ENCODE results near the gene CLDN10.
"Not testable (repeated sequence)": the region's sequence is repeated elsewhere in the genome, so short reads cannot be mapped to it uniquely, and the experiment has no call there.

Gene CLDN10

DNA sequence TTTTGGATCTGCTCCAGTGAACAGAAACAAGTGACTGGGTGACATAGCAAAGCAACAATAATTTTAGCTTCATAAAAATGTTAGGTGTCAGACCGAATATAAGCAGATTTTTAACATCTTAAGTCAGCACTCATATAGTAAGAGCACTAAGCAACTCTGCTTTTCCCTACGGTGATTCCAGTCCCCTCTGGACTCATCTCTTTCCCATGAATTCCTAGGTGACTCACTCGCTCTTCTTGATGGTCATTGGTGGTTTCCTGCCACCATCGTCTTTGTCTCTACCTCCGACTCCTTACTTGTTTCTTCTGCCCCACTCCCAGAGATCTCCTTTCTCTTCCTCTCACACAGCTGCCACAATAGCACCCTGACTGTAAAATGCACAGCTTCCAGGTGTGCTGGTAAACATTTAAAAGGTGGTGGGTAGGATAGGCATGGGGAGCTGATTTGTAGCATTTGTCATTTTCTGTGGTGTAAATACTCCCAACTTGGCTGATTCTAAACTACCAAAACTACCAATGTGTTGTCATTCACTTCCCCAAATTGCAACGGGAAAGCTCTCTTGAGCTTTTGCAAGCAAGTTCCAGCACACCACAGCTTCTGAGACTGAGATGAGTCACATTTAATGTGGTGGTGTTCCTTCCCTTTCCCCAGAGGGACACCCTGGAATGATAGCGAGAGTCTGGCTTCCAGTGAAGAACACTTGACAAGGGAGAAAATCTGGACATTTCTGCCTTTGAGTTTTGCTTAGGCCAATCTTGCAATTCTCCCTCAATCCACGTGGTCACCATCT, 42.8 kb upstream of the CLDN10 start:
- TF ChIP-seq TARDBP (IDR thresholded peaks at IDR 0.05) (no peak), LEF1 (IDR thresholded peaks at IDR 0.05; ENCODE audit: borderline replicate concordance) (no peak), SUZ12 (IDR thresholded peaks at IDR 0.05) (no peak), ELF4 (IDR thresholded peaks at IDR 0.05) (no peak), ZNF384 (IDR thresholded peaks at IDR 0.05) (no peak), FOXM1 (IDR thresholded peaks at IDR 0.05; ENCODE audit: borderline replicate concordance) (no peak), BHLHE40 (IDR thresholded peaks at IDR 0.05; ENCODE audit: borderline replicate concordance) (no peak), HDGF (IDR thresholded peaks at IDR 0.05; ENCODE audit: borderline replicate concordance) (no peak)
- DNase-seq (ENCODE audit: extremely low spot score) = no peak
- POLR2A ChIA-PET = no interaction called here
- CTCF ChIA-PET = interaction anchor here (0.6 kb wide), 2 partner anchors 9 to 796 kb away, joined by 3 read pairs; no protein-coding TSS in a partner anchor

- no peak for DNase-seq (ENCODE audit: extremely low spot score)
- ChIA-PET POLR2A (no interaction called here), CTCF (no interaction called here)
- TF ChIP-seq ELF4 (IDR thresholded peaks at IDR 0.05) (no peak), FOXA1 (IDR thresholded peaks at IDR 0.05) (no peak), L3MBTL2 (conservative IDR thresholded peaks at IDR 0.05) (no peak), NFRKB (IDR thresholded peaks at IDR 0.05) (no peak), ZNF384 (IDR thresholded peaks at IDR 0.05) (no peak), TARDBP (IDR thresholded peaks at IDR 0.05) (no peak), SP1 (IDR thresholded peaks at IDR 0.05) (no peak), FOXK2 (IDR thresholded peaks at IDR 0.05) (no peak), SUZ12 (IDR thresholded peaks at IDR 0.05) (no peak), HDGF (IDR thresholded peaks at IDR 0.05; ENCODE audit: borderline replicate concordance) (no peak), PKNOX1 (IDR thresholded peaks at IDR 0.05) (no peak), BHLHE40 (IDR thresholded peaks at IDR 0.05; ENCODE audit: borderline replicate concordance) (no peak), LEF1 (IDR thresholded peaks at IDR 0.05; ENCODE audit: borderline replicate concordance) (no peak), FOXM1 (IDR thresholded peaks at IDR 0.05; ENCODE audit: borderline replicate concordance) (no peak), CTBP1 (IDR thresholded peaks at IDR 0.05; ENCODE audit: borderline replicate concordance) (no peak), ARNT (IDR thresholded peaks at IDR 0.05) (no peak)
Observed at GRCh38 chr13:95510950-95511349, 41.6 kb upstream of the CLDN10 start.

DNA sequence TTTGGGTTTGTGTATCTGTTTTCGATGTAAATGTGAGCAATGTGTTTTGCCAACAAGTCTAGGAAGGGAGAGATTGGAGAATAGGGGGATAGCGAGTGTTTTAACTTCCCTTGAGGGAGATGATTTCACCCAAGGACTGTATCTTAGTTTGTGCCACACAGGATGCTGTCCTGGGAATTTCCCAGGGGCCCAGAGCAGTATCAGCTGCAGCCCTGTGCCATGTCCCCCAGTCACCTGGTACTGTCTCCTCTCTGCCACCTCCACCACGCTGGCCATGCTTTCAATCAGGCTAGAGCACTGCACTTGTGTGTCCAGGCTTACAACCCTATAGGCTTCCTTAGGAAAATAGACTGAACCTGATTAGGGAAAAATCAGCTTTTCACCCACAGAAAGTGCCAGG, 40.1 kb upstream of the CLDN10 start:
- CTCF ChIA-PET = no interaction called here
- TF ChIP-seq PKNOX1 (IDR thresholded peaks at IDR 0.05) (no peak), CTBP1 (IDR thresholded peaks at IDR 0.05; ENCODE audit: borderline replicate concordance) (no peak), BHLHE40 (IDR thresholded peaks at IDR 0.05; ENCODE audit: borderline replicate concordance) (no peak), LEF1 (IDR thresholded peaks at IDR 0.05; ENCODE audit: borderline replicate concordance) (no peak)
- POLR2A ChIA-PET = no interaction called here
- DNase-seq (ENCODE audit: extremely low spot score) = no peak

DNA sequence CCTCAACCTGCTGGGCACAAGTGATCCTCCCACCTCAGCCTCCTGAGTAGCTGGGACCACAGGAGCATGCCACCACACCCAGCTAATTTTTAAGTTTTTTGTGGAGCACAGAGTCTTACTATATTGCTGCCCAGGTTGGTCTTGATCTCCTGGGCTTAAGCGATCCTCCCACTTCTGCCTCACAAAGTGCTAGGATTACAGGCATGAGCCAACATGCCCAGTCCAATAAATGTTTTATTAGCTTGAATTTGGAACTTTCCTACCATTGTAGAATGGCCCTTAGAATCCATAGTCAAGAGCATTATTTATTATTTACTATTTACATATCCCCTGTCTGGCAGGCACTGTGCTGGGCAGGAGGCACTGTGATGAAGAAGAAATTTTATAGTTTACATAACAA, 39.6 kb upstream of the CLDN10 start:
- POLR2A ChIA-PET = no interaction called here

GRCh38 chr13:95515606-95516005, 36.9 kb upstream of the CLDN10 start:
- CTCF ChIA-PET = interaction anchor here (1.2 kb wide), 1 partner anchor 21 kb away, joined by 3 read pairs; no protein-coding TSS in a partner anchor
- DNase-seq (ENCODE audit: extremely low spot score); POLR2A ChIA-PET: not testable (repeated sequence)

More for the DNA sequence above, 39.6 kb upstream of the CLDN10 start:
- TF ChIP-seq FOXM1 (IDR thresholded peaks at IDR 0.05; ENCODE audit: borderline replicate concordance) = no peak
- no peak for TF ChIP-seq FOXK2 (IDR thresholded peaks at IDR 0.05)
- TF ChIP-seq TARDBP (IDR thresholded peaks at IDR 0.05) = no peak
- no peak for TF ChIP-seq SP1 (IDR thresholded peaks at IDR 0.05)
- no peak for TF ChIP-seq LEF1 (IDR thresholded peaks at IDR 0.05; ENCODE audit: borderline replicate concordance)
- TF ChIP-seq PKNOX1 (IDR thresholded peaks at IDR 0.05) = no peak
- no peak for TF ChIP-seq L3MBTL2 (conservative IDR thresholded peaks at IDR 0.05)
- no peak for TF ChIP-seq BHLHE40 (IDR thresholded peaks at IDR 0.05; ENCODE audit: borderline replicate concordance)
- no peak for TF ChIP-seq FOXA1 (IDR thresholded peaks at IDR 0.05)
- TF ChIP-seq CTBP1 (IDR thresholded peaks at IDR 0.05; ENCODE audit: borderline replicate concordance) = no peak
- no peak for TF ChIP-seq HDGF (IDR thresholded peaks at IDR 0.05; ENCODE audit: borderline replicate concordance)
- no peak for TF ChIP-seq ELF4 (IDR thresholded peaks at IDR 0.05)
- no peak for TF ChIP-seq SUZ12 (IDR thresholded peaks at IDR 0.05)
- no peak for TF ChIP-seq NFRKB (IDR thresholded peaks at IDR 0.05)
- no peak for TF ChIP-seq ZNF384 (IDR thresholded peaks at IDR 0.05)
- no peak for TF ChIP-seq ARNT (IDR thresholded peaks at IDR 0.05)
- DNase-seq (ENCODE audit: extremely low spot score) = no peak
- CTCF ChIA-PET = no interaction called here

GRCh38 chr13:95516021-95516420, 36.5 kb upstream of the CLDN10 start:
- ChIA-PET POLR2A (no interaction called here), CTCF (interaction anchor here (1.2 kb wide), 1 partner anchor 21 kb away, joined by 3 read pairs; no protein-coding TSS in a partner anchor)
- TF ChIP-seq ELF4 (IDR thresholded peaks at IDR 0.05) = no peak
- no peak for TF ChIP-seq L3MBTL2 (conservative IDR thresholded peaks at IDR 0.05)
- no peak for TF ChIP-seq SUZ12 (IDR thresholded peaks at IDR 0.05)
- TF ChIP-seq FOXK2 (IDR thresholded peaks at IDR 0.05) = no peak
- no peak for TF ChIP-seq ZNF384 (IDR thresholded peaks at IDR 0.05)
- TF ChIP-seq BHLHE40 (IDR thresholded peaks at IDR 0.05; ENCODE audit: borderline replicate concordance) = no peak
- TF ChIP-seq TARDBP (IDR thresholded peaks at IDR 0.05) = no peak
- TF ChIP-seq FOXA1 (IDR thresholded peaks at IDR 0.05) = no peak
- TF ChIP-seq FOXM1 (IDR thresholded peaks at IDR 0.05; ENCODE audit: borderline replicate concordance) = no peak
- no peak for TF ChIP-seq LEF1 (IDR thresholded peaks at IDR 0.05; ENCODE audit: borderline replicate concordance)
- no peak for TF ChIP-seq SP1 (IDR thresholded peaks at IDR 0.05)
- no peak for TF ChIP-seq PKNOX1 (IDR thresholded peaks at IDR 0.05)
- TF ChIP-seq CTBP1 (IDR thresholded peaks at IDR 0.05; ENCODE audit: borderline replicate concordance) = no peak
- TF ChIP-seq NFRKB (IDR thresholded peaks at IDR 0.05) = no peak
- DNase-seq (ENCODE audit: extremely low spot score) = no peak

Data from HEK293T (cell line).